HL-60 (cell line): ENCODE measurements around the gene PRKD1.

Source experiments
- DNase-seq, 2 experiments: peaks; one replicate each; pipeline ENCODE4 v3.0.0-alpha.2; 2010 to 2020; ENCODE audit warnings: low read depth in 1 of 2, low spot score in 1 of 2
- H3K27ac ChIP-seq: fragments of 250-450 bp; sonication (Bioruptor Pico); replicated peaks from 2 replicates; pipeline ENCODE4 v1.5.1; 2020; ENCODE audit warnings: mild to moderate bottlenecking, moderate library complexity
- H3K27me3 ChIP-seq: fragments of 250-450 bp; sonication (Bioruptor Pico); 2 replicates; pipeline ENCODE4 v1.5.1; 2021; ENCODE audit warnings: mild to moderate bottlenecking, moderate library complexity; ENCODE audit not compliant: insufficient read depth, poor library complexity, severe bottlenecking
- H3K4me3 ChIP-seq: replicated peaks from 2 replicates; pipeline ENCODE4 v1.5.1; 2011; ENCODE audit warnings: mild to moderate bottlenecking, control low read depth, low read length; ENCODE audit not compliant: insufficient read depth
- GABPA ChIP-seq: IDR thresholded peaks from 2 replicates; pipeline ENCODE4 v1.6.1; 2012; ENCODE audit warnings: low read depth
- POLR2AphosphoS5 ChIP-seq: IDR thresholded peaks from 2 replicates; pipeline ENCODE4 v1.6.1; 2012; ENCODE audit warnings: low read depth
- SPI1 ChIP-seq: IDR thresholded peaks from 2 replicates; pipeline ENCODE4 v1.6.1; 2012; ENCODE audit warnings: low read depth, mild to moderate bottlenecking, borderline replicate concordance
- TF ChIP-seq, protein P1 (sequence below): IDR thresholded peaks from 2 replicates; pipeline ENCODE4 v1.6.1; 2012; ENCODE audit warnings: low read depth; ENCODE audit not compliant: insufficient replicate concordance
- TF ChIP-seq, protein P2 (sequence below): IDR thresholded peaks from one replicate; pipeline ENCODE4 v1.5.1; 2011; ENCODE audit warnings: low read length, control low read depth, inconsistent platforms; ENCODE audit not compliant: insufficient read depth

Gene PRKD1

DNA sequence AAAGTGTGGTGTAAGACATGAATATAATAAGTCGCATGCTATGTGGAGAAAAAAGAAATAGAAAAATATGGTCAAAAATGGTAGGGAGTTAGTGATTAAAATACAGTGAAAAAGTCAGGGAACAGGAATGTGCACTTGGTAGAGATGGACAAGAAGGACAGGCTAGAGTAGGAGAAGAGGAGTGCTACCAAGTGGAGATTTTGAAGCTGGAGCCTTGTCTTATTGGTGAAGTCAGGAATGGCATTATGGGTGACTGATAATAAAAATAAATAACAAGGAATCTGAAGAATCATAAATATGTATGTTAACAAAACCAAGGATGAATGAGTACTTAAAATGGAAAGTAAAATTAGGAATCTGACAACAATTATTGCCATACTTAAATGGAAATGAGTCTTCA lies 204.8 kb downstream of the PRKD1 start:
- TF ChIP-seq POLR2AphosphoS5, result no peak

DNA sequence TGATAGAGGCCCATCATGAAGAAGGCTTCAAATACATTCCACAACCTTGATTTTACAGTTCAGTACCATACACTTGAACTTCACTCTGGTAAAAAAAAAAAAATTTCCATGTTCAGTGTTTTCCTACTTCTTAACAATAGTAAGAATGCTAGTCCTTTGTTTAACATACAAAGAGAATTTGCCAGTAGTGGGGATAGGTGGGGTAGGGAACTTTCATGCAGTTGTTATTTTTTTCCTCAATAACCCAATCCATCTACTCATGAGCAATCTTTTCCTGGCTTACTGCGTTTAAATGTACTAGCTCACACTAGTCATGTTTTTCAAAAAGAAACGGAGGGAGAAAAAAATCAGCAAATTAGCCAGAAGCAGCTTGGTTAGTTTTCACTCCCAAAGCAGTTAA lies 206.1 kb downstream of the PRKD1 start:
- Histone ChIP-seq H3K27me3 (no peaks in the 10 kb centered on the region), H3K27ac (no peak overlapping the region), H3K4me3 (no peak overlapping the region)
- TF ChIP-seq GABPA (no peak), POLR2AphosphoS5 (no peak), SPI1 (no peak)
- TF ChIP-seq, protein P1, sequence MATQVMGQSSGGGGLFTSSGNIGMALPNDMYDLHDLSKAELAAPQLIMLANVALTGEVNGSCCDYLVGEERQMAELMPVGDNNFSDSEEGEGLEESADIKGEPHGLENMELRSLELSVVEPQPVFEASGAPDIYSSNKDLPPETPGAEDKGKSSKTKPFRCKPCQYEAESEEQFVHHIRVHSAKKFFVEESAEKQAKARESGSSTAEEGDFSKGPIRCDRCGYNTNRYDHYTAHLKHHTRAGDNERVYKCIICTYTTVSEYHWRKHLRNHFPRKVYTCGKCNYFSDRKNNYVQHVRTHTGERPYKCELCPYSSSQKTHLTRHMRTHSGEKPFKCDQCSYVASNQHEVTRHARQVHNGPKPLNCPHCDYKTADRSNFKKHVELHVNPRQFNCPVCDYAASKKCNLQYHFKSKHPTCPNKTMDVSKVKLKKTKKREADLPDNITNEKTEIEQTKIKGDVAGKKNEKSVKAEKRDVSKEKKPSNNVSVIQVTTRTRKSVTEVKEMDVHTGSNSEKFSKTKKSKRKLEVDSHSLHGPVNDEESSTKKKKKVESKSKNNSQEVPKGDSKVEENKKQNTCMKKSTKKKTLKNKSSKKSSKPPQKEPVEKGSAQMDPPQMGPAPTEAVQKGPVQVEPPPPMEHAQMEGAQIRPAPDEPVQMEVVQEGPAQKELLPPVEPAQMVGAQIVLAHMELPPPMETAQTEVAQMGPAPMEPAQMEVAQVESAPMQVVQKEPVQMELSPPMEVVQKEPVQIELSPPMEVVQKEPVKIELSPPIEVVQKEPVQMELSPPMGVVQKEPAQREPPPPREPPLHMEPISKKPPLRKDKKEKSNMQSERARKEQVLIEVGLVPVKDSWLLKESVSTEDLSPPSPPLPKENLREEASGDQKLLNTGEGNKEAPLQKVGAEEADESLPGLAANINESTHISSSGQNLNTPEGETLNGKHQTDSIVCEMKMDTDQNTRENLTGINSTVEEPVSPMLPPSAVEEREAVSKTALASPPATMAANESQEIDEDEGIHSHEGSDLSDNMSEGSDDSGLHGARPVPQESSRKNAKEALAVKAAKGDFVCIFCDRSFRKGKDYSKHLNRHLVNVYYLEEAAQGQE, result no peak
- TF ChIP-seq, protein P2, sequence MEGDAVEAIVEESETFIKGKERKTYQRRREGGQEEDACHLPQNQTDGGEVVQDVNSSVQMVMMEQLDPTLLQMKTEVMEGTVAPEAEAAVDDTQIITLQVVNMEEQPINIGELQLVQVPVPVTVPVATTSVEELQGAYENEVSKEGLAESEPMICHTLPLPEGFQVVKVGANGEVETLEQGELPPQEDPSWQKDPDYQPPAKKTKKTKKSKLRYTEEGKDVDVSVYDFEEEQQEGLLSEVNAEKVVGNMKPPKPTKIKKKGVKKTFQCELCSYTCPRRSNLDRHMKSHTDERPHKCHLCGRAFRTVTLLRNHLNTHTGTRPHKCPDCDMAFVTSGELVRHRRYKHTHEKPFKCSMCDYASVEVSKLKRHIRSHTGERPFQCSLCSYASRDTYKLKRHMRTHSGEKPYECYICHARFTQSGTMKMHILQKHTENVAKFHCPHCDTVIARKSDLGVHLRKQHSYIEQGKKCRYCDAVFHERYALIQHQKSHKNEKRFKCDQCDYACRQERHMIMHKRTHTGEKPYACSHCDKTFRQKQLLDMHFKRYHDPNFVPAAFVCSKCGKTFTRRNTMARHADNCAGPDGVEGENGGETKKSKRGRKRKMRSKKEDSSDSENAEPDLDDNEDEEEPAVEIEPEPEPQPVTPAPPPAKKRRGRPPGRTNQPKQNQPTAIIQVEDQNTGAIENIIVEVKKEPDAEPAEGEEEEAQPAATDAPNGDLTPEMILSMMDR, result no peak
- DNase-seq, result no peak

More for the DNA sequence above, 204.8 kb downstream of the PRKD1 start:
- H3K27ac ChIP-seq, result no peak overlapping the region
- no peak overlapping the region for H3K4me3 ChIP-seq
- DNase-seq, result no peak
- no peaks in the 10 kb centered on the region for H3K27me3 ChIP-seq

DNA sequence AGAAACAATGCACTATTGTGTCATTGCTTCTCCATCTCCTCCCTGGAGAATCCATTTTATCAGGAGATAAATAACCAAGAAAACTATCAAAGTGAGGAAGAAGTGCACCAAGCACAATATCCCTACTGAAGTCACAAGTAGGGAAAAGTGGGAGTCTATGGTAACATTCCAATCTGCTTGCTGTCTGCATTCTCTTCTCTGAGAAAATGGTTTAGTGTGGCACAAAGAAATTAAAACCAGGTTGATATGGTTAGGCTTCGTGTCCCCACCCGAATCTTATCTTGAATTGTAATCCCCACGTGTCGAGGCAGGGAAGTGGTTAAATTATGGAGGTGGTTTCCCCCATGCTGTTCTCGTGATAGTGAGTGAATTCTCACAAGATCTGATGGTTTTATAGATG lies 209.7 kb downstream of the PRKD1 start:
- no peaks in the 10 kb centered on the region for H3K27me3 ChIP-seq
- no peak overlapping the region for H3K27ac ChIP-seq
- TF ChIP-seq SPI1, result no peak
- TF ChIP-seq, protein P2, result no peak
- DNase-seq, result no peak
- H3K4me3 ChIP-seq, result no peak overlapping the region

DNA sequence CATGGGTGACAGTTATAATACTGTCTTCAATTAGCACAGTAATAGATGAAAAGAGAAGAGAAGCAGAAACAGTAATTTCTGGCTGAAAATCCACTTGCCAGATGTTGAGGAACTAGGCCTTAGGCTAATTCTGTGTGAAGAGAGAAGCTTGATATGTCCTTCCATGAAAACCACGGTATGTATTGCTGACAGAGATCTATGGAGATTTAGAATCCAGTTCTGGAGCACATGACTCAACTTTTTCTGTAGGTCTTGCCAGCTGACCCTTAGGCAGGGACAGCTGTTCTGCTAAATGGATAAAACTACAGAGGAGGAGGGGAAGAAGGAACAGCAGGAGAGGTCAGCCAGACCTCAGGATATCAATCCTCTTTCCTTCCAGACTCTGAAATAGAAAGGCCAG lies 211.5 kb downstream of the PRKD1 start:
- no peak overlapping the region for H3K4me3 ChIP-seq
- H3K27ac ChIP-seq, result no peak overlapping the region
- DNase-seq, result no peak
- H3K27me3 ChIP-seq, result no peaks in the 10 kb centered on the region
- TF ChIP-seq, protein P1, result no peak
- no peak for TF ChIP-seq GABPA
- TF ChIP-seq, protein P2, result no peak
- no peak for TF ChIP-seq POLR2AphosphoS5
- no peak for TF ChIP-seq SPI1
